DOHH2 (cell line): ENCODE measurements around the gene ARL9.

Experiments
- EZH2phosphoT487 ChIP-seq: fragments of 200-600 bp; sonication (generic); IDR thresholded peaks from 2 replicates; pipeline ENCODE4 v1.6.1; 2017; ENCODE audit warnings: borderline replicate concordance, mild to moderate bottlenecking, antibody characterized with exemption, low read length, moderate library complexity, mixed read lengths
- TF ChIP-seq, protein P1 (sequence below): fragments of 200-600 bp; sonication (generic); IDR thresholded peaks from one replicate; pipeline ENCODE4 v1.5.1; 2014; ENCODE audit warnings: antibody characterized with exemption, mild to moderate bottlenecking, low read depth, low read length; ENCODE audit not compliant: poor library complexity, severe bottlenecking

DNA sequence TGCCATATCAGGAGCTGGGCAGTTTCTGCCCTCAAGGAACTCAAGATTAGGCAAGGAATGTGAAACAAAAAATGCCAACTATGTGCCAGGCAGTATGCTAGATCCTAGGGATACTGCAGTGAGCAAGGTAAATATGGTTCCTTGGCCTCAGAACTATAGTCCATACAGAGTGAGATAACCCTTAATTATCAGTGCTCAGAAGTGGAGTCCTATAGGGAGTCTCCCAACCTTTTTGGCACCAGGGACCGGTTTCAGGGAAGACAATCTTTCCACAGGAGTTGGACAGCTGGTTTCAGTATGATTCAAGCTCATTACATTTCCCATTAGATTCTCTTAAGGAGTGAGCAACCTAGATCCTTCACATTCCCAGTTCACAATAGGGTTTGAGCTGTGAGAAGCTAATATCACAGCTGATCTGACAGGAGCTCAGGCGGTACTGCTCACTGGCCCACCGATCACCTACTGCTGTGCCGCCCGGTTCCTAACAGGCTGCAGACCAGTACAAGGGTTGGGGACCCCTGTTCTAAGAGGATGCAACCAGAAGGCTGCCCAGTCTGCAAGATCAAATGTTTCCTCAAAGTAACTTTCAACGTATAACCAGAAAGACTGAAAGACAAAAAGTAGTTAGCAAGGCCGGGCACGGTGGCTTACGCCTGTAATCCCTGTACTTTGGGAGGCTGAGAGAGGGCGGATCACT lies 39.8 kb upstream of the ARL9 start:
- TF ChIP-seq, protein P1, sequence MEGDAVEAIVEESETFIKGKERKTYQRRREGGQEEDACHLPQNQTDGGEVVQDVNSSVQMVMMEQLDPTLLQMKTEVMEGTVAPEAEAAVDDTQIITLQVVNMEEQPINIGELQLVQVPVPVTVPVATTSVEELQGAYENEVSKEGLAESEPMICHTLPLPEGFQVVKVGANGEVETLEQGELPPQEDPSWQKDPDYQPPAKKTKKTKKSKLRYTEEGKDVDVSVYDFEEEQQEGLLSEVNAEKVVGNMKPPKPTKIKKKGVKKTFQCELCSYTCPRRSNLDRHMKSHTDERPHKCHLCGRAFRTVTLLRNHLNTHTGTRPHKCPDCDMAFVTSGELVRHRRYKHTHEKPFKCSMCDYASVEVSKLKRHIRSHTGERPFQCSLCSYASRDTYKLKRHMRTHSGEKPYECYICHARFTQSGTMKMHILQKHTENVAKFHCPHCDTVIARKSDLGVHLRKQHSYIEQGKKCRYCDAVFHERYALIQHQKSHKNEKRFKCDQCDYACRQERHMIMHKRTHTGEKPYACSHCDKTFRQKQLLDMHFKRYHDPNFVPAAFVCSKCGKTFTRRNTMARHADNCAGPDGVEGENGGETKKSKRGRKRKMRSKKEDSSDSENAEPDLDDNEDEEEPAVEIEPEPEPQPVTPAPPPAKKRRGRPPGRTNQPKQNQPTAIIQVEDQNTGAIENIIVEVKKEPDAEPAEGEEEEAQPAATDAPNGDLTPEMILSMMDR, result no peak
- TF ChIP-seq EZH2phosphoT487, result no peak
